ENCODE measurements around the gene AGBL1.
A peak's percentile ranks its signal among the peaks of the same experiment; 100 is the strongest.
"Not testable (repeated sequence)": the region's sequence is repeated elsewhere in the genome, so short reads cannot be mapped to it uniquely, and the experiment has no call there.

Gene AGBL1

GRCh38 chr15:86494475-86494874, 414.8 kb downstream of the AGBL1 start:
- no peak for DNase-seq

- DNase-seq, result no peak
These were observed 422.6 kb downstream of the AGBL1 start for GRCh38 chr15:86502301-86502700.

- DNase-seq, result no peak
These were observed 426.3 kb downstream of the AGBL1 start for GRCh38 chr15:86505951-86506350.

- no peak for DNase-seq
These were observed 426.7 kb downstream of the AGBL1 start for GRCh38 chr15:86506401-86506800.

GRCh38 chr15:86515625-86516024, 436.0 kb downstream of the AGBL1 start:
- no peak for DNase-seq

GRCh38 chr15:86522721-86523120, 443.1 kb downstream of the AGBL1 start:
- DNase-seq, result no peak

GRCh38 chr15:86526938-86527690, 447.4 kb downstream of the AGBL1 start:
- no peak for DNase-seq

- not testable (repeated sequence) for DNase-seq
These were observed 448.4 kb downstream of the AGBL1 start for GRCh38 chr15:86528094-86528493.

- DNase-seq, result no peak
These were observed 458.5 kb downstream of the AGBL1 start for GRCh38 chr15:86538141-86538540.

- DNase-seq, result no peak
These were observed 461.3 kb downstream of the AGBL1 start for GRCh38 chr15:86540840-86541467.

GRCh38 chr15:86541540-86541939, 461.9 kb downstream of the AGBL1 start:
- no peak for DNase-seq

GRCh38 chr15:86550075-86550474, 470.4 kb downstream of the AGBL1 start:
- no peak for DNase-seq

- no peak for DNase-seq
These were observed 473.4 kb downstream of the AGBL1 start for GRCh38 chr15:86553108-86553507.

- peak in 16 of 58 donors; percentile 3 to 73 (median 24) for DNase-seq
These were observed 475.4 kb downstream of the AGBL1 start for GRCh38 chr15:86555098-86555497.

GRCh38 chr15:86555939-86556338, 476.3 kb downstream of the AGBL1 start:
- no peak for DNase-seq

GRCh38 chr15:86556396-86557017, 476.8 kb downstream of the AGBL1 start:
- no peak for DNase-seq

- no peak for DNase-seq
These were observed 477.4 kb downstream of the AGBL1 start for GRCh38 chr15:86557018-86557550.

- DNase-seq, result no peak
These were observed 478.6 kb downstream of the AGBL1 start for GRCh38 chr15:86558252-86558651.

- no peak for DNase-seq
These were observed 479.0 kb downstream of the AGBL1 start for GRCh38 chr15:86558686-86559085.

GRCh38 chr15:86568378-86568777, 488.7 kb downstream of the AGBL1 start:
- no peak for DNase-seq

- peak in 10 of 58 donors; percentile 3 to 23 (median 14) for DNase-seq
These were observed 491.1 kb downstream of the AGBL1 start for GRCh38 chr15:86570738-86571137.

GRCh38 chr15:86571873-86572272, 492.2 kb downstream of the AGBL1 start:
- DNase-seq, result no peak
